ENCODE data around the gene TMEM267. TPM values are rescaled to one million over a fixed set of nuclear protein-coding genes. Genes with fewer than 3 reads are reported as not detected.
A peak's percentile ranks its signal among the peaks of the same experiment; 100 is the strongest.

Gene TMEM267
- total RNA-seq, 2 donors from 2014 or later: 7.3 to 11.8 TPM

GRCh38 chr5:43421450-43422133 lies 62.1 kb downstream of the TMEM267 start:
- H3K27me3 ChIP-seq: no peaks in the 10 kb centered on the region
- no peaks in the 10 kb centered on the region for H3K36me3 ChIP-seq
- H3K4me1 ChIP-seq: peaks cover 6% of the 10 kb centered on the region
- H3K4me3 ChIP-seq: no peak overlapping the region
- intact Hi-C loops (cut with DNase I): no loop called here
- peak overlapping the region; percentile 62 for H3K27ac ChIP-seq
- no peaks in the 10 kb centered on the region for H3K9me3 ChIP-seq
- TF ChIP-seq, protein P1, sequence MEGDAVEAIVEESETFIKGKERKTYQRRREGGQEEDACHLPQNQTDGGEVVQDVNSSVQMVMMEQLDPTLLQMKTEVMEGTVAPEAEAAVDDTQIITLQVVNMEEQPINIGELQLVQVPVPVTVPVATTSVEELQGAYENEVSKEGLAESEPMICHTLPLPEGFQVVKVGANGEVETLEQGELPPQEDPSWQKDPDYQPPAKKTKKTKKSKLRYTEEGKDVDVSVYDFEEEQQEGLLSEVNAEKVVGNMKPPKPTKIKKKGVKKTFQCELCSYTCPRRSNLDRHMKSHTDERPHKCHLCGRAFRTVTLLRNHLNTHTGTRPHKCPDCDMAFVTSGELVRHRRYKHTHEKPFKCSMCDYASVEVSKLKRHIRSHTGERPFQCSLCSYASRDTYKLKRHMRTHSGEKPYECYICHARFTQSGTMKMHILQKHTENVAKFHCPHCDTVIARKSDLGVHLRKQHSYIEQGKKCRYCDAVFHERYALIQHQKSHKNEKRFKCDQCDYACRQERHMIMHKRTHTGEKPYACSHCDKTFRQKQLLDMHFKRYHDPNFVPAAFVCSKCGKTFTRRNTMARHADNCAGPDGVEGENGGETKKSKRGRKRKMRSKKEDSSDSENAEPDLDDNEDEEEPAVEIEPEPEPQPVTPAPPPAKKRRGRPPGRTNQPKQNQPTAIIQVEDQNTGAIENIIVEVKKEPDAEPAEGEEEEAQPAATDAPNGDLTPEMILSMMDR (IDR thresholded peaks at IDR 0.05): no peak
- DNase-seq: no peak
- H3K9ac ChIP-seq (ENCODE audit: low read depth in 2 of 2, low read length in 2 of 2): peak overlapping the region in 1 of 2 donors; percentile 34

GRCh38 chr5:43420241-43420640 lies 63.4 kb downstream of the TMEM267 start:
- no peak overlapping the region for H3K4me3 ChIP-seq
- DNase-seq: no peak
- no peaks in the 10 kb centered on the region for H3K9me3 ChIP-seq
- no peak overlapping the region for H3K27ac ChIP-seq
- no peaks in the 10 kb centered on the region for H3K27me3 ChIP-seq
- intact Hi-C loops (cut with DNase I): no loop called here
- H3K4me1 ChIP-seq: peaks cover 6% of the 10 kb centered on the region
- TF ChIP-seq, protein P1 (IDR thresholded peaks at IDR 0.05): no peak
- no peaks in the 10 kb centered on the region for H3K36me3 ChIP-seq
- peak overlapping the region in 1 of 2 donors; percentile 2 for H3K9ac ChIP-seq (ENCODE audit: low read depth in 2 of 2, low read length in 2 of 2)

- peaks cover 6% of the 10 kb centered on the region for H3K4me1 ChIP-seq
- intact Hi-C loops (cut with DNase I): no loop called here
- TF ChIP-seq, protein P1 (IDR thresholded peaks at IDR 0.05): no peak
- H3K9me3 ChIP-seq: no peaks in the 10 kb centered on the region
- H3K36me3 ChIP-seq: no peaks in the 10 kb centered on the region
- no peak for DNase-seq
- no peak overlapping the region for H3K9ac ChIP-seq (ENCODE audit: low read depth in 2 of 2, low read length in 2 of 2)
- no peak overlapping the region for H3K4me3 ChIP-seq
- H3K27me3 ChIP-seq: no peaks in the 10 kb centered on the region
- peak overlapping the region; percentile 32 for H3K27ac ChIP-seq
These were observed 65.1 kb downstream of the TMEM267 start for GRCh38 chr5:43418561-43418960.

- intact Hi-C loops (cut with DNase I): no loop called here
- no peaks in the 10 kb centered on the region for H3K27me3 ChIP-seq
- no peaks in the 10 kb centered on the region for H3K36me3 ChIP-seq
- no peak overlapping the region for H3K4me3 ChIP-seq
- TF ChIP-seq, protein P1 (IDR thresholded peaks at IDR 0.05): no peak
- no peak for DNase-seq
- H3K9me3 ChIP-seq: no peaks in the 10 kb centered on the region
- no peak overlapping the region for H3K27ac ChIP-seq
- H3K4me1 ChIP-seq: peaks cover 6% of the 10 kb centered on the region
- H3K9ac ChIP-seq (ENCODE audit: low read depth in 2 of 2, low read length in 2 of 2): no peak overlapping the region
These were observed 66.8 kb downstream of the TMEM267 start for GRCh38 chr5:43416803-43417394.

GRCh38 chr5:43415935-43416802 lies 67.5 kb downstream of the TMEM267 start:
- Histone ChIP-seq H3K36me3 (no peaks in the 10 kb centered on the region), H3K4me3 (no peak overlapping the region), H3K4me1 (no peaks in the 10 kb centered on the region), H3K9me3 (no peaks in the 10 kb centered on the region), H3K27me3 (no peaks in the 10 kb centered on the region), H3K27ac (no peak overlapping the region), H3K9ac (ENCODE audit: low read depth in 2 of 2, low read length in 2 of 2) (no peak overlapping the region)
- DNase-seq: no peak
- TF ChIP-seq, protein P1 (IDR thresholded peaks at IDR 0.05): no peak
- intact Hi-C loops (cut with DNase I): no loop called here

Data from colonic mucosa (tissue), 4 donors.